GM23248 (cell line): ENCODE measurements around the gene MSRB3. TPM values are rescaled to one million over a fixed set of nuclear protein-coding genes. Genes with fewer than 3 reads are reported as not detected.

Source experiments
- DNase-seq: peaks from one replicate; pipeline ENCODE4 v3.0.0-alpha.2; 2015
- H2AFZ ChIP-seq: fragments of 200-600 bp; sonication (generic); 2 replicates; pipeline ENCODE4 v1.6.1; 2016; ENCODE audit warnings: antibody characterized with exemption
- H3F3A ChIP-seq: fragments of 200-600 bp; sonication (generic); 2 replicates; pipeline ENCODE4 v1.6.1; 2016; ENCODE audit warnings: mild to moderate bottlenecking, antibody characterized with exemption, mixed run types; ENCODE audit not compliant: insufficient read depth
- H3K27ac ChIP-seq: fragments of 200-600 bp; sonication (generic); 2 replicates; pipeline ENCODE4 v1.5.1; 2016; ENCODE audit warnings: mild to moderate bottlenecking
- H3K27me3 ChIP-seq: fragments of 200-600 bp; sonication (generic); replicated peaks from 2 replicates; pipeline ENCODE4 v1.6.1; 2016; ENCODE audit warnings: mild to moderate bottlenecking; ENCODE audit not compliant: insufficient read depth
- H3K36me3 ChIP-seq: fragments of 200-600 bp; sonication (generic); 2 replicates; pipeline ENCODE4 v1.6.1; 2016; ENCODE audit warnings: low read depth, mild to moderate bottlenecking
- H3K4me1 ChIP-seq: fragments of 200-600 bp; sonication (generic); 2 replicates; pipeline ENCODE4 v1.6.1; 2016; ENCODE audit warnings: mild to moderate bottlenecking; ENCODE audit not compliant: insufficient read depth
- H3K4me2 ChIP-seq: fragments of 200-600 bp; sonication (generic); one replicate; pipeline ENCODE4 v1.6.1; 2016; ENCODE audit warnings: mild to moderate bottlenecking; ENCODE audit not compliant: unreplicated experiment
- H3K4me3 ChIP-seq: fragments of 200-600 bp; sonication (generic); 2 replicates; pipeline ENCODE4 v1.5.1; 2016; ENCODE audit warnings: mild to moderate bottlenecking
- H3K79me2 ChIP-seq: fragments of 200-600 bp; sonication (generic); 2 replicates; pipeline ENCODE4 v1.6.1; 2016; ENCODE audit warnings: mild to moderate bottlenecking; ENCODE audit not compliant: insufficient read depth
- H3K9ac ChIP-seq: fragments of 200-600 bp; sonication (generic); 2 replicates; pipeline ENCODE4 v1.6.1; 2016; ENCODE audit warnings: mild to moderate bottlenecking
- H3K9me2 ChIP-seq: fragments of 200-600 bp; sonication (generic); 2 replicates; pipeline ENCODE4 v1.6.1; 2016; ENCODE audit warnings: mixed run types, mild to moderate bottlenecking, moderate library complexity; ENCODE audit not compliant: insufficient read depth
- H3K9me3 ChIP-seq: fragments of 200-600 bp; sonication (generic); one replicate; pipeline ENCODE4 v1.6.1; 2017; ENCODE audit warnings: low read depth
- H4K20me1 ChIP-seq: fragments of 200-600 bp; sonication (generic); 2 replicates; pipeline ENCODE4 v1.6.0; 2016; ENCODE audit not compliant: insufficient read depth
- EZH2 ChIP-seq: fragments of 200-600 bp; sonication (generic); IDR thresholded peaks from 2 replicates; pipeline ENCODE4 v1.6.1; 2018; ENCODE audit warnings: antibody characterized with exemption, mild to moderate bottlenecking; ENCODE audit not compliant: insufficient read depth, poor library complexity, severe bottlenecking
- EZH2phosphoT487 ChIP-seq: fragments of 200-600 bp; sonication (generic); IDR thresholded peaks from 2 replicates; pipeline ENCODE4 v1.6.1; 2018; ENCODE audit warnings: antibody characterized with exemption, moderate library complexity, mild to moderate bottlenecking, low read depth; ENCODE audit not compliant: insufficient read depth
- WGBS, 2 experiments: methylation state at CpG; one replicate each; pipeline ENCODE4 v1.1.6; 2015 to 2017; ENCODE audit warnings: low lambda C conversion rate in 2 of 2, low coverage in 1 of 2; ENCODE audit errors: missing lambda C conversion rate in 2 of 2; 5-methylcytosine and 5-hydroxymethylcytosine counted together
- in situ Hi-C: fragments of 300-500 bp; cut with MboI; formaldehyde crosslinking; loops from 2 replicates; pipeline ENCODE4 v1.15.0; 2020
- polyA plus RNA-seq: library from polyadenylated mRNA; unstranded; fragments of >200 nt; fragmentation: Nextera tagmentation; extraction: Ambion mirVana; gene quantifications from 2 replicates; pipeline ENCODE4 v1.2.1, GENCODE V29; 2016
- total RNA-seq: library from RNA; depleted of rRNA; stranded (reverse); fragments of >200 nt; shearing (Covaris generic); gene quantifications from 2 replicates; pipeline ENCODE4 v1.2.3, GENCODE V29; 2014

The MSRB3 gene
- total and polyA plus RNA-seq, 2 experiments from 2014 or later: 74.1 to 158 TPM

DNA sequence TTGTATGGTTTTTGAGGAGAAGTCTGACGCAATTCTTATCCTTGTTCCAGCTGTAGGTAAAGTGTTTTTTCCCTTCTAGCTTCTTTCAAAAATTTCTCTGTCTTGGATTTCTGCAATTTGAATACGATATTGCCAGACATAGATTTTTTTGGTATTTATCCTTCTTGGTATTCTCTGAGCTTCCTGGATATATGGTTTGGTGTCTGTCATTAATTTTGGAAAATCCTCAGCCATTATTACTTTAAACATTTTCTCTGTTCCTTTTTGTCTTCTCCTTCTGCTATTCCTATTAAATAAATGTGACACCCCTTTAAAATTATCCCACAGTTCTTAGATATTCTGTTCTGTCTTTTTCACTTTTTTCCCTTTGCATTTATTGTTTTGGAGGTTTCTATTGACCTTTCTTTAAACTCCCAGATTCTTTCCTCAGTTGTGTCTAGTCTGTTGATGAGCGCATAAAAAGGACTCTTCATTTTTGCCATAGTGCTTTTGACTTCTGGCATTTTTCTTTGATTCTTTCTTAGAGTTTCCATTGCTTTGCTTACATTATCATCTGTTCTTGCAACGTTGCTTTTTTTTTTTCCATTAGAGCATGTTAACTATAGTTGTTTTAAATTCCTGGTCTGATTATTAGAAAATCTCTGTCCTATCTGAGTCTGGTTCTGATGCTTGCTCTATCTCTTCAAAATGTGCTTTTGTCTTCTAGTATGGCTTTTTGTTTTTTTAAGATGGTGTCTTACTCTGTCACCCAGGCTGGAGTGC, 129.1 kb downstream of the MSRB3 start:
- Histone ChIP-seq H3K4me3 (no peak overlapping the region), H3K4me1 (peaks cover 5% of the 10 kb centered on the region; the same call in 1 of the 2 replicates), H4K20me1 (no peaks in the 10 kb centered on the region), H3K79me2 (peaks cover 17% of the 10 kb centered on the region; the same call in 1 of the 2 replicates), H2AFZ (no peak overlapping the region), H3K9me3 (no peaks in the 10 kb centered on the region), H3K27ac (no peak overlapping the region), H3K9me2 (no peaks in the 10 kb centered on the region), H3K36me3 (0 out of 2 replicates have a peak, but pooled peaks cover 8% of the 10 kb centered on the region), H3K4me2 (no peak overlapping the region), H3F3A (no peaks in the 10 kb centered on the region), H3K9ac (no peak overlapping the region), H3K27me3 (no peaks in the 10 kb centered on the region)
- no peak for DNase-seq
- 96 to 99% methylated on average over 4 of the region's 4 CpGs for WGBS, 2 experiments
- no peak for TF ChIP-seq EZH2phosphoT487
- no peak for TF ChIP-seq EZH2
- in situ Hi-C loops: no loop called here

DNA sequence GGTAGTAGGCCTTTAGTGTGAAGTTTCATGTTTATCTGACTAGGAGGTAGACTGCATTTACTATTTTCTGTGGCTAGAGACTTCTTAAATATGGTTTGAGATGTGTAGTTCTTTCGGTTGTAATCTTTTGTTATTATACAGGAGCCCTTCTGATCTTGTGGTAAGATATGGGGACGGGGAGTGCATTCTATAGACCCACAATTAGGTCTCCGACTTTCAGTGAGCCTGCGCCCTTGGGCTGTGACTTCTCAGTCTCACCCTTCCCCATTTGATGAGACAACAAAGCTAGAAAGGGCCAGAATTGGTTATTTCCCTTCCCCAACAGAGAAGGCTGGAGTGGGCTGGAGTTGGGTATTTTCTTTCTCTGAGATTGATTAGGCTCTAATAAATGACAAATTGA, 130.0 kb downstream of the MSRB3 start:
- TF ChIP-seq EZH2phosphoT487 (no peak), EZH2 (no peak)
- peaks cover 17% of the 10 kb centered on the region; the same call in 1 of the 2 replicates for H3K79me2 ChIP-seq
- in situ Hi-C loops: no loop called here
- no peak overlapping the region for H3K4me3 ChIP-seq
- H3K4me2 ChIP-seq: no peak overlapping the region
- no peak overlapping the region for H2AFZ ChIP-seq
- WGBS, 2 experiments: 98% methylated on average over 4 of the region's 4 CpGs
- H3K36me3 ChIP-seq: 0 out of 2 replicates have a peak, but pooled peaks cover 8% of the 10 kb centered on the region
- H3F3A ChIP-seq: no peaks in the 10 kb centered on the region
- H3K4me1 ChIP-seq: peaks cover 5% of the 10 kb centered on the region; the same call in 1 of the 2 replicates
- H3K9me2 ChIP-seq: no peaks in the 10 kb centered on the region
- H3K9ac ChIP-seq: no peak overlapping the region
- DNase-seq: no peak
- H3K27ac ChIP-seq: no peak overlapping the region
- no peaks in the 10 kb centered on the region for H3K9me3 ChIP-seq
- no peaks in the 10 kb centered on the region for H3K27me3 ChIP-seq
- no peaks in the 10 kb centered on the region for H4K20me1 ChIP-seq

DNA sequence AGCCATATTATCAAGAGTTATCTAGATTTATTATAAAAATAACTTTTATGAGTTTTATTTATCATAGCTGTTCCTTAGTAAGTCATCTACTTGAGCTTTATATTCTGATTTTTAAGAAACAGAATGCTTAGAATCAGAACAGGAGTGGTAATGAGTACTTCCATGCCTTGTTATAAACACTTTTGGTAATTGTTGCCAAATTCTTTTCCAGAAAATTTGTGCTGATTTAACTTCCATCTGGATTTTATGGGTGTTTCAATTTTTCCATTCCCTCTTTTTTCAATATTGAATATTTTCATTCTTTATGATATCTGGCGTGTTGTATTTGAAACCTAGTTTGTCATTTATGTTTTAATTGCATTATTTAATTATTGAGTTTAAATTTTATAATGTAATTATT, 131.2 kb downstream of the MSRB3 start:
- peaks cover 3% of the 10 kb centered on the region; the same call in 1 of the 2 replicates for H3F3A ChIP-seq
- TF ChIP-seq EZH2phosphoT487 (no peak), EZH2 (no peak)
- H3K27me3 ChIP-seq: no peaks in the 10 kb centered on the region
- peaks cover 8% of the 10 kb centered on the region for H3K4me1 ChIP-seq
- in situ Hi-C loops: no loop called here
- H3K9me2 ChIP-seq: no peaks in the 10 kb centered on the region
- 87 to 89% methylated on average over 1 of the region's 1 CpG for WGBS, 2 experiments
- no peak overlapping the region for H3K27ac ChIP-seq
- H3K9ac ChIP-seq: no peak overlapping the region
- no peak overlapping the region for H3K4me3 ChIP-seq
- no peaks in the 10 kb centered on the region for H4K20me1 ChIP-seq
- no peak overlapping the region for H2AFZ ChIP-seq
- no peaks in the 10 kb centered on the region for H3K9me3 ChIP-seq
- 0 out of 2 replicates have a peak, but pooled peaks cover 8% of the 10 kb centered on the region for H3K36me3 ChIP-seq
- no peak overlapping the region for H3K4me2 ChIP-seq
- peaks cover 11% of the 10 kb centered on the region; the same call in 1 of the 2 replicates for H3K79me2 ChIP-seq
- no peak for DNase-seq

DNA sequence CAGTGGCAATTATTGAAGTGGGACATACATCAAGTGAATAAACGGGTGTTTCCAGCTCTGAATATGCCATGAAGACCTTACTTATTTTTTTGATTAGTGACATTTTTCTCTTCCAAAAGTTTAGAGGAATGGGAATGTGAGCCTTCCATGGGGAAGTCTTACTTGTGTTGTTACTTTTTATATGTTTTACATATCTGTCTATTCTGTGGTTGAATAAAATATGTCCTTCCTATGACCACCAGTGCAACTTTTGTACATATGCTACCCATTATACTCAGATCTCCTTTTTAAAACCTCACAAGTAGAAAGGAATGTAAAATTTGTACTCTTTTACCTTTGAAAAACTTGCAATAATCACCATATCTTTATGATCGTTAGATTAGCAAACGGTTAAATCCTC, 132.7 kb downstream of the MSRB3 start:
- H4K20me1 ChIP-seq: no peaks in the 10 kb centered on the region
- H3K9me2 ChIP-seq: no peaks in the 10 kb centered on the region
- H3K4me1 ChIP-seq: peaks cover 11% of the 10 kb centered on the region
- in situ Hi-C loops: no loop called here
- H3K27ac ChIP-seq: no peak overlapping the region
- H3K36me3 ChIP-seq: 0 out of 2 replicates have a peak, but pooled peaks cover 8% of the 10 kb centered on the region
- no peak overlapping the region for H3K9ac ChIP-seq
- H3K9me3 ChIP-seq: no peaks in the 10 kb centered on the region
- H3F3A ChIP-seq: peaks cover 15% of the 10 kb centered on the region; the same call in 1 of the 2 replicates
- 0 out of 2 replicates have a peak, but pooled peaks cover 7% of the 10 kb centered on the region for H3K79me2 ChIP-seq
- no peak overlapping the region for H3K4me2 ChIP-seq
- no peak for DNase-seq
- no peak overlapping the region for H2AFZ ChIP-seq
- TF ChIP-seq EZH2 (no peak), EZH2phosphoT487 (no peak)
- WGBS, 2 experiments: 79 to 83% methylated on average over 3 of the region's 3 CpGs
- H3K4me3 ChIP-seq: no peak overlapping the region
- H3K27me3 ChIP-seq: no peaks in the 10 kb centered on the region
